Skeletal muscle tissue (tissue), 4 donors: Measurements from ENCODE around the gene ZNF524. TPM values are rescaled to one million over a fixed set of nuclear protein-coding genes. Genes with fewer than 3 reads are reported as not detected.

Experiments used
- H3K27ac ChIP-seq: one replicate; pipeline ENCODE4 v1.7.0; 2013; ENCODE audit warnings: mild to moderate bottlenecking, low read depth, low read length, inconsistent platforms
- H3K27me3 ChIP-seq, 3 donors: one replicate each; pipeline ENCODE4 v1.7.0; 2013; ENCODE audit warnings: low read length in 3 of 3; ENCODE audit not compliant: control insufficient read depth in 3 of 3, insufficient read depth in 3 of 3
- H3K36me3 ChIP-seq, 3 donors: one replicate each; pipeline ENCODE4 v1.7.0; 2013; ENCODE audit warnings: low read length in 3 of 3; ENCODE audit not compliant: control insufficient read depth in 3 of 3, insufficient read depth in 3 of 3
- H3K4me1 ChIP-seq, 3 donors: one replicate each; pipeline ENCODE4 v1.7.0; 2013; ENCODE audit warnings: low read length in 3 of 3, mild to moderate bottlenecking in 3 of 3; ENCODE audit not compliant: control insufficient read depth in 3 of 3, insufficient read depth in 3 of 3
- H3K4me3 ChIP-seq, 3 donors: one replicate each; pipeline ENCODE4 v1.7.0; 2013; ENCODE audit warnings: low read length in 3 of 3
- H3K9ac ChIP-seq, 3 donors: one replicate each; pipeline ENCODE4 v1.7.0; 2013; ENCODE audit warnings: low read length in 3 of 3, mild to moderate bottlenecking in 3 of 3, moderate library complexity in 2 of 3, low read depth in 1 of 3
- H3K9me3 ChIP-seq, 3 donors: one replicate each; pipeline ENCODE4 v1.7.0; 2013; ENCODE audit warnings: low read length in 3 of 3; ENCODE audit not compliant: control insufficient read depth in 3 of 3
- total RNA-seq: library from RNA; depleted of rRNA; stranded (reverse); fragments of >200 nt; gene quantifications from one replicate; pipeline ENCODE4 v1.2.3, GENCODE V29; 2014
- donor health status: Osteomylitis.

The ZNF524 gene
- total RNA-seq, 1 donor from 2014 or later: 4.7 TPM

DNA sequence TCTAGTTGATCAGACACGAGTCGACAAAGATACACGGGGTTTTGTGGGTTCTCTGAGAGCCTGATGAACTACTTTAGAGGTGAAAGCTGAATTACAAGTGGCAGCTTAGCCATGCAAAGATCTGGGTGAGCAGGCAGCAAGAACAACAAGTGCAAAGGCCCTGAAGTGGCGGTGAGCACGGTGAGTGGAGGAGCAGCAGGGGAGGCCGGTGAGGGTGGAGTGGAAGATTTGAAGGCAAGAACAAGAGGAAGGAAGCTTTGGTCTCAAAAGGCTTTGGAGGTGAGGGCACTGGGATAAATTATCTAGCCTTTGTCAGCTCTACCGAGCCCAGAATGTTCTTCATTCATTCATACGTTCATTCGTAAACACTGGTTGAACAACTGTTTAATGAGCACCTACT is 6.7 kb downstream of the ZNF524 start:
- Histone ChIP-seq H3K27ac (peak overlapping the region; percentile 92), H3K9me3 (no peaks in the 10 kb centered on the region), H3K9ac (peak overlapping the region; percentile 96 to 99 (median 98)), H3K27me3 (no peaks in the 10 kb centered on the region), H3K4me1 (peaks cover 40 to 51% (median 45%) of the 10 kb centered on the region in 3 donors), H3K4me3 (peak overlapping the region; percentile 92 to 97 (median 93)), H3K36me3 (peaks cover 3 to 18% (median 17%) of the 10 kb centered on the region in 3 donors)

DNA sequence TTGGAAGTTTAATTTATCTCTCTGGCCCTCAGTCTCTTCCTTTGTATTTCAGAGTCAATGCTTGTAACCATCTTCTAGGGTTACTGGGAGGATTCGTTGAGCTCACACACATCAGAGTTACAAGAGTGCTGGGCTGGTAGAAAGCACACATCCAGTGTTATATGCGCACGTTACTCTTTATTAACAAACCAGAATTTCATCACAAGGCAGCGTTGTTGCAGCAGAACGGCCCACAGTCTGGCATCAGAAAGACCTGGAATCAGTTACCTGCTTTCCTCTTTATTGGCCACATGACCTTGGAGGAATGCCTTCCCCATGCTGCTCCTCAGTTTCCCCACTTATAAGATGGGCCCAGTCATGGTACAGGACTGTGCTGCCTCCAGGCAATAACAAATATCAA is 9.2 kb downstream of the ZNF524 start:
- H3K27me3 ChIP-seq: no peaks in the 10 kb centered on the region
- peak overlapping the region in 1 of 3 donors; percentile 51 for H3K9ac ChIP-seq
- no peak overlapping the region for H3K4me3 ChIP-seq
- peaks cover 51 to 64% (median 57%) of the 10 kb centered on the region in 3 donors for H3K4me1 ChIP-seq
- no peak overlapping the region for H3K27ac ChIP-seq
- no peaks in the 10 kb centered on the region for H3K9me3 ChIP-seq
- H3K36me3 ChIP-seq: peaks cover 8 to 18% (median 17%) of the 10 kb centered on the region in 3 donors

DNA sequence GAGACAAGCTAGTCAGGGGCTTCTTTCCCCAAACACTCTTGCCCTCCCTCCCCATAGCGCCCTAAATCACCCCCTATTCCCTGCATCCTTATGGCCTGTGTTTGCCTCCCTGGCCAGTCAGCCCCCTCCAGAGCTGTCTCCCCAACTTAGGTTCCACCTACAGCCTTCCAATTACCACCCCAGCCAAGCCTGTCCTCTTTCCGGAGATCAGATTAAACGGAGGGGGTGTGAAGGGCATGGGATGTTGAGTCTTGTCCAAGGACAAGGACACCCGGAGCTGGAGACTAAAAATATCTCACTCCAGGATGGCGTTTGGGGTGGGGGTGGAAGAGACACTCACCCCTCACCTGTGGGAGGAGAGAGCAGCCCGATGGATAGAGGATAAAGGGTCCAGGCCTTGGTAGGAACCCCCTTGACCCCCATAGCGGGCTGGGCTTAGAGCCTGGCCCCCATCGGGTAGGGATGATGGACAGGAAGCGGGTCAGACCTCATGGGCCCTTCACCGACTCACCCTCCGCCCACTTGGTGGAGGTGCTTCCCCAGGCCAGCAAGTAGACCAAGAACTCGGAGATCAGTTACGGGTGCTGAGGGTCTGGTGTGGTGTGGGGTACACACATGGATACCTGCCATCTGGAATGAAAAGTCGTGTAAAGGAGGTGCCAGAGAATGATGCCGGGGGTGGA is 11.4 kb downstream of the ZNF524 start:
- peaks cover 44 to 54% (median 46%) of the 10 kb centered on the region in 3 donors for H3K4me1 ChIP-seq

DNA sequence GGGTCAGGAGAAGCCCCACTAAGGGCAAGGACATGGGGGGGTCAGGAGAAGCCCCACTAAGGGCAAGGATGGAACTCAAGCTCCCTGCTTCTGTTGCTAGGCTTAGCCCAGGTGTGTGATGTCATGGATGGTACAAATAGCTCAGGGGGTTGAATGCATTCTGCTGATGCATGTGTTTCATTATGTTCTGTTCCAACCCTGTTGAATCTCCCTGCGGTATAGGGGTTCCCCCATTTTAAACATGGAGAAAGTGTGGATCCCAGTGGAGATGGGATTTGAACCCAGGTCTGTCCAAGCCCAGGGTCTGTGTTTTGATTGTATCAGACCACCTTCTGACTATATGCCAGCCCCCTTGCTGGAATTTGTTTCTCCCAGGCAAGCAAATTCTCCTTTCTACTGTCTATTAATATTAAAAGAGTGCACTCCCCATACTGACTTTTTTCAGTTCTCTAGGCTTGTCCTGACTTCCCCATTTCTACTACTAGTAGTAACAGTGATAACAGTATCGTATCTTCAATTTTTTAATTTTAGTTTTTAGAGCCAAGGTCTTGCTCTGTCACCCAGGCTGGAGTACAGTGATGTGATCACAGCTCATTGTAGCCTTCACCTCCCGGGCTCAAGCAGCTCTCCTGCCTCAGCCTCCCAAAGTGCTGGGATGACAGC is 12.0 kb downstream of the ZNF524 start:
- Histone ChIP-seq H3K4me3 (peak overlapping the region; percentile 40 to 67 (median 58)), H3K36me3 (peaks cover 22 to 32% (median 26%) of the 10 kb centered on the region in 3 donors), H3K9ac (peak overlapping the region in 2 of 3 donors; percentile 62 to 81), H3K27ac (peak overlapping the region; percentile 93), H3K4me1 (peaks cover 37 to 47% (median 39%) of the 10 kb centered on the region in 3 donors), H3K27me3 (no peaks in the 10 kb centered on the region), H3K9me3 (no peaks in the 10 kb centered on the region)

More for the DNA sequence above, 11.4 kb downstream of the ZNF524 start:
- Histone ChIP-seq H3K4me3 (peak overlapping the region; percentile 40 to 67 (median 58)), H3K9ac (peak overlapping the region; percentile 62 to 81 (median 66)), H3K27ac (peak overlapping the region; percentile 93), H3K27me3 (no peaks in the 10 kb centered on the region), H3K9me3 (no peaks in the 10 kb centered on the region), H3K36me3 (peaks cover 21 to 27% (median 21%) of the 10 kb centered on the region in 3 donors)

DNA sequence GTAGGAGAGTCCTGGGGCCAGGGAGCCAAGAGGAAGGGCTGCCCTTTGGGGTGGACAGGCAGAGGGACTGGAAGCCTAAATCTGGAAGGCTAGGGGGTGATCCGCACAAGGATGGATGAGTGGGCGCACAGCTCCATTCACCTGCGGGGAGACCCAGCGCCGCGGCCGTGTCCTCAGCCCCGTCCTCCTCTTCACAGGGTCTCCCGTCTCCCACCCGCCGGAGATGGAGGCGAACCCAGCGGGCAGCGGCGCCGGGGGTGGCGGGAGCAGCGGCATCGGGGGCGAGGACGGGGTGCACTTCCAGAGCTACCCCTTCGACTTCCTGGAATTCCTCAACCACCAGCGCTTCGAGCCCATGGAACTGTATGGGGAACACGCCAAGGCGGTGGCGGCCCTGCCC is 13.3 kb downstream of the ZNF524 start:
- Histone ChIP-seq H3K9ac (no peak overlapping the region), H3K27ac (no peak overlapping the region), H3K27me3 (no peaks in the 10 kb centered on the region), H3K36me3 (peaks cover 27 to 34% (median 34%) of the 10 kb centered on the region in 3 donors), H3K9me3 (no peaks in the 10 kb centered on the region), H3K4me3 (no peak overlapping the region), H3K4me1 (peaks cover 29 to 39% (median 37%) of the 10 kb centered on the region in 3 donors)

DNA sequence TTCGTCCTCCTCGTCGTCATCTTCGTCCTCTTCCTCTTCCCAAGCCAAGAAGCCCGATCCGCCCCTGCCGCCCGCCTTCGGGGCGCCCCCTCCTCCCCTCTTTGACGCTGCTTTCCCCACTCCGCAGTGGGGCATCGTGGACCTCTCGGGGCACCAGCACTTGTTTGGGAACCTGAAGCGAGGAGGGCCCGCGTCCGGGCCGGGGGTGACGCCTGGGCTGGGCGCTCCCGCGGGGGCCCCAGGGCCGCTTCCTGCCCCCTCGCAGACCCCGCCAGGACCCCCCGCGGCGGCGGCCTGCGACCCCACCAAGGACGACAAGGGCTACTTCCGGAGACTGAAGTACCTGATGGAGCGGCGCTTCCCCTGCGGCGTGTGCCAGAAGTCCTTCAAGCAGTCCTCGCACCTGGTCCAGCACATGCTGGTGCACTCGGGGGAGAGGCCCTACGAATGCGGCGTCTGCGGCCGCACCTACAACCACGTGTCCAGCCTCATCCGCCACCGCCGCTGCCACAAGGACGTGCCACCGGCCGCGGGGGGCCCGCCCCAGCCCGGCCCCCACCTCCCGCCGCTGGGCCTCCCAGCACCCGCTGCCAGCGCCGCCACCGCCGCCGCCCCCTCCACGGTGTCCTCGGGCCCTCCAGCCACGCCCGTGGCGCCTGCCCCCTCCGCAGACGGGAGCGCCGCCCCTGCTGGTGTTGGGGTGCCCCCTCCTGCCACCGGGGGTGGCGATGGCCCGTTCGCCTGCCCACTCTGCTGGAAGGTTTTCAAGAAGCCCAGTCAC is 14.0 kb downstream of the ZNF524 start:
- no peaks in the 10 kb centered on the region for H3K27me3 ChIP-seq
- H3K9me3 ChIP-seq: no peaks in the 10 kb centered on the region
- no peak overlapping the region for H3K9ac ChIP-seq
- H3K36me3 ChIP-seq: peaks cover 22 to 34% (median 29%) of the 10 kb centered on the region in 3 donors
- no peak overlapping the region for H3K27ac ChIP-seq
- no peak overlapping the region for H3K4me3 ChIP-seq
- peaks cover 32 to 42% (median 38%) of the 10 kb centered on the region in 3 donors for H3K4me1 ChIP-seq

DNA sequence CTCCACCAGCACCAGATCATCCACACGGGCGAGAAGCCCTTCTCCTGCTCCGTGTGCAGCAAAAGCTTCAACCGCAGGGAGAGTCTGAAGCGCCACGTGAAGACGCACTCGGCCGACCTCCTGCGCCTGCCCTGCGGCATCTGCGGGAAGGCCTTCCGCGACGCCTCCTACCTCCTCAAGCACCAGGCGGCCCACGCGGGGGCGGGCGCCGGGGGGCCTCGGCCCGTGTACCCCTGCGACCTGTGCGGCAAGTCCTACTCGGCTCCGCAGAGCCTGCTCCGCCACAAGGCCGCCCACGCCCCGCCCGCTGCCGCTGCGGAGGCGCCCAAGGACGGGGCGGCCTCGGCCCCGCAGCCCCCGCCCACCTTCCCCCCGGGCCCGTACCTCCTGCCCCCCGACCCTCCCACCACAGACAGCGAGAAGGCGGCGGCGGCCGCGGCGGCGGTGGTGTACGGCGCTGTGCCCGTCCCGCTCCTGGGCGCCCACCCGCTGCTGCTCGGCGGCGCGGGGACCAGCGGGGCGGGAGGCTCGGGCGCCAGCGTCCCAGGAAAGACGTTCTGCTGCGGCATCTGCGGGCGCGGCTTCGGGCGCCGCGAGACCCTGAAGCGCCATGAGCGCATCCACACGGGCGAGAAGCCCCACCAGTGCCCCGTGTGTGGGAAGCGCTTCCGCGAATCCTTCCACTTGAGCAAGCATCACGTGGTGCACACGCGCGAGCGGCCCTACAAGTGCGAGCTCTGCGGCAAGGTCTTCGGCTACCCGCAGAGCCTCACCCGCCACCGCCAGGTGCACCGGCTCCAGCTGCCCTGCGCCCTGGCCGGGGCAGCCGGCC is 14.8 kb downstream of the ZNF524 start:
- peaks cover 15 to 34% (median 21%) of the 10 kb centered on the region in 3 donors for H3K36me3 ChIP-seq
- H3K4me3 ChIP-seq: no peak overlapping the region
- H3K9me3 ChIP-seq: no peaks in the 10 kb centered on the region
- H3K9ac ChIP-seq: no peak overlapping the region
- peaks cover 37 to 42% (median 39%) of the 10 kb centered on the region in 3 donors for H3K4me1 ChIP-seq
- no peaks in the 10 kb centered on the region for H3K27me3 ChIP-seq
- no peak overlapping the region for H3K27ac ChIP-seq

DNA sequence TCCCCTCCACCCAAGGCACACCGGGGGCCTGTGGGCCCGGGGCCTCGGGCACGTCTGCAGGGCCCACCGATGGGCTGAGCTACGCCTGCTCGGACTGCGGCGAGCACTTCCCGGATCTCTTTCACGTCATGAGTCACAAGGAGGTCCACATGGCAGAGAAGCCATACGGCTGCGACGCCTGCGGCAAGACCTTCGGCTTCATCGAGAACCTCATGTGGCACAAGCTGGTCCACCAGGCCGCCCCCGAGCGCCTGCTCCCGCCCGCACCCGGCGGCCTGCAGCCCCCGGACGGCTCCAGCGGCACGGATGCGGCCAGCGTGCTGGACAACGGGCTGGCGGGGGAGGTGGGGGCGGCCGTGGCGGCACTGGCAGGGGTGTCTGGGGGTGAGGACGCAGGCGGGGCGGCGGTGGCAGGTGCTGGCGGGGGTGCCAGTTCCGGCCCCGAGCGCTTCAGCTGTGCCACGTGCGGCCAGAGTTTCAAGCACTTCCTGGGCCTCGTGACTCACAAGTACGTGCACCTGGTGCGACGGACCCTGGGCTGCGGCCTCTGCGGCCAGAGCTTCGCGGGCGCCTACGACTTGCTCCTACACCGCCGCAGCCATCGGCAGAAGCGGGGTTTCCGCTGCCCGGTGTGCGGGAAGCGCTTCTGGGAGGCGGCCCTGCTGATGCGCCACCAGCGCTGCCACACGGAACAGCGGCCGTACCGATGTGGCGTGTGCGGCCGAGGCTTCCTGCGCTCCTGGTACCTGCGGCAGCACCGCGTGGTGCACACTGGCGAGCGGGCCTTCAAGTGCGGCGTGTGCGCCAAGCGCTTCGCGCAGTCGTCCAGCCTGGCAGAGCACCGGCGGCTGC is 15.7 kb downstream of the ZNF524 start:
- H3K36me3 ChIP-seq: peaks cover 15 to 31% (median 21%) of the 10 kb centered on the region in 3 donors

More for the DNA sequence above, 15.7 kb downstream of the ZNF524 start:
- no peaks in the 10 kb centered on the region for H3K9me3 ChIP-seq
- H3K4me1 ChIP-seq: peaks cover 39 to 44% (median 40%) of the 10 kb centered on the region in 3 donors
- H3K4me3 ChIP-seq: no peak overlapping the region
- no peak overlapping the region for H3K9ac ChIP-seq
- H3K27ac ChIP-seq: no peak overlapping the region
- no peaks in the 10 kb centered on the region for H3K27me3 ChIP-seq
